PC-9 (cell line): ENCODE results near the gene TPRG1.

Experiments used
- CTCF ChIP-seq: fragments of 200-600 bp; sonication (generic); conservative IDR thresholded peaks from 2 replicates; pipeline ENCODE4 v1.6.1; 2017; ENCODE audit warnings: mixed run types, antibody characterized with exemption, mild to moderate bottlenecking, moderate library complexity
- EZH2 ChIP-seq: fragments of 200-600 bp; sonication (generic); IDR thresholded peaks from 2 replicates; pipeline ENCODE4 v1.8.0; 2017; ENCODE audit warnings: antibody characterized with exemption, low read depth

- TF ChIP-seq CTCF (no peak), EZH2 (no peak)
These were observed 32.2 kb upstream of the TPRG1 start for GRCh38 chr3:189139611-189139940.
